Measurements from ENCODE around the gene GSE1. TPM values are rescaled to one million over a fixed set of nuclear protein-coding genes. Genes with fewer than 3 reads are reported as not detected.

Gene GSE1
- total RNA-seq, 4 donors from 2014 or later = 57.1 to 208 (median 90.5) TPM

DNA sequence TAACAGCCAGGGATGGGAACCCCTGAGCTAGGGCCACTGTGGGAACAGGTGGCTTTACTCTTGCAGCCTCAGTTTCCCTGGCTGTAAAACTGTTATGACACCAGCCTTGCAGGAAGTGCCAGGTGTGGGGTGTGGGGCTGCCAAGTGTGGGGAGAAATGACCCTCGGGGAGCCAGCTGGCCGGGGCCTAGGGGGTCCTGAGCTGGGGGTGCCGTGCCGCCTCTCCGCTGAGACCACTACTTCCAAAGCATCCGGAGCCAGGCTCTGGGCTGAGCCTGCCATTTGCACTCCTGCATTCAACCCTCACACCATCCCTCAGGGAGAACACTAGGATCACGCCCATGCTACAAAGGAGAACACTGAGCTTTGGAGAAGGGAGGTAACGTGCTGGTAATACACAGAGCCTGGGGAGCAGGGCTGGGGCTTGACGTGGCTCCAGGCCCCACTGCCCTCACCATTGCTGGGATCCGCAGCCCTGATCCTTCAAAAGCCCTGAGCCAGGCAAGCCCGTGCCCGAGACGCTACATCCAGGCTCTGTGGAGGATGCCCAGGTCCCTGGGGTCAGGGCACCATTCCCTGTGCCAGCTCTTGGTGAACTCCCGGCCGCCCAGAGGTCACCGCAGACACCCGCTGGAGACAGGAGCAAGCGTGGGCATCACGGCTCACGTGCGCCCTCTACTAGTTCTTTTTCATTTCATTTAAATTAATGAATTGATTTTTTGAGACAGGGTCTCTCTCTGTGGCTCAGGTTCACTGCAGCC, 104.5 kb downstream of the GSE1 start:
- TF ChIP-seq, protein P1, sequence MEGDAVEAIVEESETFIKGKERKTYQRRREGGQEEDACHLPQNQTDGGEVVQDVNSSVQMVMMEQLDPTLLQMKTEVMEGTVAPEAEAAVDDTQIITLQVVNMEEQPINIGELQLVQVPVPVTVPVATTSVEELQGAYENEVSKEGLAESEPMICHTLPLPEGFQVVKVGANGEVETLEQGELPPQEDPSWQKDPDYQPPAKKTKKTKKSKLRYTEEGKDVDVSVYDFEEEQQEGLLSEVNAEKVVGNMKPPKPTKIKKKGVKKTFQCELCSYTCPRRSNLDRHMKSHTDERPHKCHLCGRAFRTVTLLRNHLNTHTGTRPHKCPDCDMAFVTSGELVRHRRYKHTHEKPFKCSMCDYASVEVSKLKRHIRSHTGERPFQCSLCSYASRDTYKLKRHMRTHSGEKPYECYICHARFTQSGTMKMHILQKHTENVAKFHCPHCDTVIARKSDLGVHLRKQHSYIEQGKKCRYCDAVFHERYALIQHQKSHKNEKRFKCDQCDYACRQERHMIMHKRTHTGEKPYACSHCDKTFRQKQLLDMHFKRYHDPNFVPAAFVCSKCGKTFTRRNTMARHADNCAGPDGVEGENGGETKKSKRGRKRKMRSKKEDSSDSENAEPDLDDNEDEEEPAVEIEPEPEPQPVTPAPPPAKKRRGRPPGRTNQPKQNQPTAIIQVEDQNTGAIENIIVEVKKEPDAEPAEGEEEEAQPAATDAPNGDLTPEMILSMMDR (IDR thresholded peaks at IDR 0.05; ENCODE audit: low read depth) = no peak

DNA sequence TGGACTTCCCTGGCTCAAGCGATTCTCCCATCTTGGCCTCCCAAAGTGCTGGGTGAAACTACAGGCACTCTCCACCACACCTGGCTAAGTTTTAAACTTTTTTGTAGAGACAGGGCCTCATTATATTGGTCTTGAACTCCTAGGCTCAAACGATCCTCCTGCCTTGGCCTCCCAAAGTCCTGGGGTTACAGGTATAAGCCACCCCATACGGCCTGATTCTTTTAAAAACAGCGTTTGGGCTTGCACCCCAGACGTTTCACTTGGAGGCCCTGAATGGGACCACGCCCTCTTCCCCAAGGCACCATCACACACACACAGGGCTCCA, 105.0 kb downstream of the GSE1 start:
- TF ChIP-seq, protein P1 (IDR thresholded peaks at IDR 0.05; ENCODE audit: low read depth) = no peak

DNA sequence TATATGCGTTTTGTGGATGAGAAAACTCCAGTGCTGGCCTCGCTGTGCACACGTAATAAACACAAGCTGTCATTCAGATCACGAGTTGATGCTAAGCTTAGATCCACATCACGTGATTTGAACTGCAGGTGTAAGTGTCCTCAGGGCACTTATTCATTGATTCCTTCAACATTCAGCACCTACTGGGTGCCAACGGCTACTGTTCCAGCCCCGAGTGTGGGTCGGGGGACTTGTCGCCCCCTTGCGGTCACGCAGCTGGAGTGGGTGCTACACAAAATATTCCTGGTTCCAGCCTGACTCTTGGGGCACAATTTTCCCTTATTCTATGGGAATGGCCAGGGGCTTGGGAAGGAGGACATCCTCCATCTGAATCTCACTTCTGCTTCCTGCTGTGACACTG, 105.6 kb downstream of the GSE1 start:
- TF ChIP-seq, protein P1 (IDR thresholded peaks at IDR 0.05; ENCODE audit: low read depth) = no peak

DNA sequence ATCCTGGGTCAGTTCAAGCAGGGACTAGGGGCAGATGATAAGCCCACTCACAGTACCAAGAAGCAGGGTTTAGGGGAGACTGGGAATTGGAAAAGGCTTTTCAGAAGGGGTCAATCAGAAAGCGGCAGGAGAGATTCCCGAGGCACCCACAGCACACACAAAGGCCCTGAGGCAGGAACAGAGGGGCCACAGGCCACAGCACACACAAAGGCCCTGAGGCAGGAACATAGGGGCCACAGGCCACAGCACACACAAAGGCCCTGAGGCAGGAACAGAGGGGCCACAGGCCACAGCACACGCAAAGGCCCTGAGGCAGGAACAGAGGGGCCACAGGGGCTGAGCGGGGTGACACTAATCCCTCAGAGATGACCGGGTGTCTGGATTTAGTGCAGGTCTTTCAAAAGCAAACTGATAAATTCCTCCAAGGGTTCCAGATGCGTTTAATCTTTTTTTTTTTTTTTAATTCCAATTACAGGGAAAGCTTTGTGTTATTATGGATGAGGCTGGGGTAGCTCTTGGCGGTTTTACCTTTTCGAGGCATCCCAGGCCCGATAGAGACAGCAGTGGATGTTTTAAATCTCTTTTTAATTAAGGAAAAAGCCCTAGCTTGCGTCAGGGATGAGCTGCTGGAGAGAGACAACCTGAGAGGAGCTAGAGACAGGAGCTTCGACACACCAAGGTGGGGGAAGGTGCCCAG, 106.6 kb downstream of the GSE1 start:
- TF ChIP-seq, protein P1 (IDR thresholded peaks at IDR 0.05; ENCODE audit: low read depth) = no peak

DNA sequence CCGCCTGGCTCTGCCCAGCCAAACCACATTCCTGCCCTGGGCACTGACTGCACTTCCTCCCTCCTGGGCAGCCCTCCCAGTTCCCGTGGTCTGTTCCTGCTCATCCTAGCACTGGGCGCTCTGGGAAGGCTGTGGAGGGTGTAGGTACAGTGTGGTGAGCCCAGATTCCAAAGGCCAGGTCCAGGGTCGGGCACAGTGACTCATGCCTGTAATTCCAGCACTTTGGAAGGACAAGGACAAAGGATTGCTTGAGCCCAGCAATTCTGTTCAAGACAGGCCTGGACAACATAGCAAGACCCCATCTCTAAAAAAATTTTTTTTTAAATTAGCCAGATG, 107.1 kb downstream of the GSE1 start:
- TF ChIP-seq, protein P1 (IDR thresholded peaks at IDR 0.05; ENCODE audit: low read depth) = no peak

DNA sequence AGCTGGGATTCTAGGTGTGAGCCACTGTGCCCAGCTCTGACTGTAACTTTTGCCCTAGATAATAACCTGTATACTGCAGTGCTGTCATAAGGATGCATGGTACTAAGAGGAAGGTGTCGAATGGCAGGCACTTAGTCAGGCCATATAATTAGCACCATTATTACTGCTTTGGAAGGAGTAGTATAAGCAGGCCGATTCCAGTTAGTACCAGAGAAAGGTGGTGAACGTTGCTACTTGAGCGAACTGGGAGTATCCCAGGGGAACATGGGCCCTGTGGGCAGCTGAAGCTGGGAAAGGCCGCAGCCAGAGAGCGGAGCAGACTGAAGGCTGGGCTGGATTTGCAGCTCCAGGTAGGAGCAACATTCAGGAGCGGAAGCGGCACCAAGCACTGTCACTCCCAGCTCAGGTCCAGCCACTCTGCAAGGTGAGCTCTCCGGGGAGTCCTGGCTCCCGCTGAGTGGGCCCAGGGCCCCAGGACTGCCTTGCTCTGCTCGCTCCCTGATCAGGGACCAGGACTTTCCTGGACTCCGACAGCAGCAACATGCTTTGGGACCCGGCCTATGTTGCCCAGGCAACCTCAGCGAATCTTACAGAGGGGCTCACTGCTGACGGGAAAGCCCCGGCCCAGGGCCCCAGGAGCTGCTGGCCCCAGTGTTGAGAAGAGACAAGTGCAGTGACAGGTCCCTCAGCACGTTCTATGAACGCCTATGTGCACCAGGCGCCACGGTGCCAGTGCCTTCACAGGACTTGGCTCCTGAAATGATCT, 109.2 kb downstream of the GSE1 start:
- TF ChIP-seq, protein P1 (IDR thresholded peaks at IDR 0.05; ENCODE audit: low read depth) = no peak

All from subcutaneous adipose tissue (tissue), 4 donors.